ENCODE measurements around the gene MGAT1. TPM values are rescaled to one million over a fixed set of nuclear protein-coding genes. Genes with fewer than 3 reads are reported as not detected.

The MGAT1 gene
- total RNA-seq, 1 experiment from 2014 or later: 53.0 TPM

GRCh38 chr5:180739958-180740357 is 62.6 kb downstream of the MGAT1 start, which contains the start of gene OR2Y1:
Gene OR2Y1 (minus strand): TSS chr5:180740058. CDS start chr5:180740058, 0 bp downstream.
- H4K20me1 ChIP-seq (ENCODE audit: insufficient read depth): no peaks in the 10 kb centered on the region
- no peak within 1 kb of the TSS for H3K4me2 ChIP-seq (ENCODE audit: low read length)
- DNase-seq (ENCODE audit: low read depth, low spot score) (no peak), ATAC-seq (no peak)
- no TSS peak for BruUV-seq (replicated peaks)
- no peaks in the 10 kb centered on the region for H3K36me3 ChIP-seq (ENCODE audit: control insufficient read depth in 1 of 2, insufficient read depth in 2 of 2, low read length in 2 of 2)
- POLR2A ChIA-PET: no interaction called here
- TF ChIP-seq POLR2A (IDR thresholded peaks at IDR 0.05; ENCODE audit: borderline replicate concordance, extremely low read depth, insufficient read depth, insufficient read length): no peak
- TF ChIP-seq MAX (IDR thresholded peaks at IDR 0.05): no peak
- TF ChIP-seq, protein P1, sequence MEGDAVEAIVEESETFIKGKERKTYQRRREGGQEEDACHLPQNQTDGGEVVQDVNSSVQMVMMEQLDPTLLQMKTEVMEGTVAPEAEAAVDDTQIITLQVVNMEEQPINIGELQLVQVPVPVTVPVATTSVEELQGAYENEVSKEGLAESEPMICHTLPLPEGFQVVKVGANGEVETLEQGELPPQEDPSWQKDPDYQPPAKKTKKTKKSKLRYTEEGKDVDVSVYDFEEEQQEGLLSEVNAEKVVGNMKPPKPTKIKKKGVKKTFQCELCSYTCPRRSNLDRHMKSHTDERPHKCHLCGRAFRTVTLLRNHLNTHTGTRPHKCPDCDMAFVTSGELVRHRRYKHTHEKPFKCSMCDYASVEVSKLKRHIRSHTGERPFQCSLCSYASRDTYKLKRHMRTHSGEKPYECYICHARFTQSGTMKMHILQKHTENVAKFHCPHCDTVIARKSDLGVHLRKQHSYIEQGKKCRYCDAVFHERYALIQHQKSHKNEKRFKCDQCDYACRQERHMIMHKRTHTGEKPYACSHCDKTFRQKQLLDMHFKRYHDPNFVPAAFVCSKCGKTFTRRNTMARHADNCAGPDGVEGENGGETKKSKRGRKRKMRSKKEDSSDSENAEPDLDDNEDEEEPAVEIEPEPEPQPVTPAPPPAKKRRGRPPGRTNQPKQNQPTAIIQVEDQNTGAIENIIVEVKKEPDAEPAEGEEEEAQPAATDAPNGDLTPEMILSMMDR (IDR thresholded peaks at IDR 0.05 in 2 of 3, conservative IDR thresholded peaks at IDR 0.05 in 1 of 3; ENCODE audit: borderline replicate concordance in 1 of 3, insufficient read depth in 1 of 3, low read depth in 2 of 3, low read length in 2 of 3): no peak
- no peak for TF ChIP-seq ZFX (IDR thresholded peaks at IDR 0.05)
- no peak for TF ChIP-seq RAD21 (IDR thresholded peaks at IDR 0.05; ENCODE audit: low read depth)
- no peak for TF ChIP-seq ELF1 (IDR thresholded peaks at IDR 0.05; ENCODE audit: borderline replicate concordance, low read depth)
- TF ChIP-seq, protein P2, sequence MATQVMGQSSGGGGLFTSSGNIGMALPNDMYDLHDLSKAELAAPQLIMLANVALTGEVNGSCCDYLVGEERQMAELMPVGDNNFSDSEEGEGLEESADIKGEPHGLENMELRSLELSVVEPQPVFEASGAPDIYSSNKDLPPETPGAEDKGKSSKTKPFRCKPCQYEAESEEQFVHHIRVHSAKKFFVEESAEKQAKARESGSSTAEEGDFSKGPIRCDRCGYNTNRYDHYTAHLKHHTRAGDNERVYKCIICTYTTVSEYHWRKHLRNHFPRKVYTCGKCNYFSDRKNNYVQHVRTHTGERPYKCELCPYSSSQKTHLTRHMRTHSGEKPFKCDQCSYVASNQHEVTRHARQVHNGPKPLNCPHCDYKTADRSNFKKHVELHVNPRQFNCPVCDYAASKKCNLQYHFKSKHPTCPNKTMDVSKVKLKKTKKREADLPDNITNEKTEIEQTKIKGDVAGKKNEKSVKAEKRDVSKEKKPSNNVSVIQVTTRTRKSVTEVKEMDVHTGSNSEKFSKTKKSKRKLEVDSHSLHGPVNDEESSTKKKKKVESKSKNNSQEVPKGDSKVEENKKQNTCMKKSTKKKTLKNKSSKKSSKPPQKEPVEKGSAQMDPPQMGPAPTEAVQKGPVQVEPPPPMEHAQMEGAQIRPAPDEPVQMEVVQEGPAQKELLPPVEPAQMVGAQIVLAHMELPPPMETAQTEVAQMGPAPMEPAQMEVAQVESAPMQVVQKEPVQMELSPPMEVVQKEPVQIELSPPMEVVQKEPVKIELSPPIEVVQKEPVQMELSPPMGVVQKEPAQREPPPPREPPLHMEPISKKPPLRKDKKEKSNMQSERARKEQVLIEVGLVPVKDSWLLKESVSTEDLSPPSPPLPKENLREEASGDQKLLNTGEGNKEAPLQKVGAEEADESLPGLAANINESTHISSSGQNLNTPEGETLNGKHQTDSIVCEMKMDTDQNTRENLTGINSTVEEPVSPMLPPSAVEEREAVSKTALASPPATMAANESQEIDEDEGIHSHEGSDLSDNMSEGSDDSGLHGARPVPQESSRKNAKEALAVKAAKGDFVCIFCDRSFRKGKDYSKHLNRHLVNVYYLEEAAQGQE (IDR thresholded peaks at IDR 0.05; ENCODE audit: low read depth): no peak
- no peak for TF ChIP-seq SP1 (IDR thresholded peaks at IDR 0.05; ENCODE audit: low read depth)
- no peak for TF ChIP-seq EZH2phosphoT487 (IDR thresholded peaks at IDR 0.05; ENCODE audit: borderline replicate concordance)
- no peak for TF ChIP-seq POLR2AphosphoS5 (IDR thresholded peaks at IDR 0.05; ENCODE audit: low read depth, low read length)
- no peak for TF ChIP-seq YY1 (IDR thresholded peaks at IDR 0.05; ENCODE audit: extremely low read depth, insufficient replicate concordance, low read depth, low read length)
- TF ChIP-seq EZH2 (IDR thresholded peaks at IDR 0.05): no peak
- TF ChIP-seq EGR1 (IDR thresholded peaks at IDR 0.05; ENCODE audit: low read depth): no peak
- no peak for TF ChIP-seq SRF (IDR thresholded peaks at IDR 0.05; ENCODE audit: low read depth)
- no peak for TF ChIP-seq ZBTB33 (IDR thresholded peaks at IDR 0.05; ENCODE audit: extremely low read depth, insufficient replicate concordance, low read length)
- no peak for TF ChIP-seq ZNF274 (IDR thresholded peaks at IDR 0.05; ENCODE audit: low read depth, low read length)
- no peak for TF ChIP-seq FOSL1 (IDR thresholded peaks at IDR 0.05; ENCODE audit: low read depth)
- no peak for TF ChIP-seq CBX3 (IDR thresholded peaks at IDR 0.05; ENCODE audit: low read depth)
- TF ChIP-seq TCF7L2 (IDR thresholded peaks at IDR 0.05; ENCODE audit: borderline replicate concordance, extremely low read depth, insufficient read depth, insufficient read length): no peak
- no peaks in the 10 kb centered on the region for H3K9me2 ChIP-seq (ENCODE audit: insufficient read depth)
- no peak within 1 kb of the TSS for H3K4me3 ChIP-seq (replicated peaks in 1 of 2; ENCODE audit: low read depth in 1 of 2, low read length in 2 of 2)
- H3K27ac ChIP-seq (ENCODE audit: low read depth, low read length): no peak within 1 kb of the TSS
- no peak within 1 kb of the TSS for H2AFZ ChIP-seq (ENCODE audit: low read depth, low read length, poor library complexity, severe bottlenecking)
- RAD21 ChIA-PET (ENCODE audit: low non-redundant PET in 1 of 2, low total read pairs in 2 of 2, uncharacterized antibody in 2 of 2, unreplicated experiment in 2 of 2): no interaction called here
- no peaks in the 10 kb centered on the region for H3K9me3 ChIP-seq (ENCODE audit: control insufficient read depth in 1 of 2, insufficient read depth in 1 of 2, low read depth in 1 of 2, low read length in 2 of 2)
- H3K4me1 ChIP-seq (ENCODE audit: control insufficient read depth in 1 of 2, insufficient read depth in 2 of 2, low read length in 2 of 2): no peaks in the 10 kb centered on the region
- intact Hi-C loops (cut with micrococcal nuclease): no loop called here
- peaks cover 17% of the 10 kb centered on the region for H3K27me3 ChIP-seq (ENCODE audit: insufficient read depth, low read length)
- CTCF ChIA-PET: no interaction called here
- H3K79me2 ChIP-seq (ENCODE audit: insufficient read depth, low read length): no peaks in the 10 kb centered on the region
- H3K9ac ChIP-seq (ENCODE audit: low read length): no peak within 1 kb of the TSS
